GM23338 (cell line): Measurements from ENCODE around the gene TRPC4AP. TPM values are rescaled to one million over a fixed set of nuclear protein-coding genes. Genes with fewer than 3 reads are reported as not detected.

Experiments used
- ATAC-seq: fragments of 200-7000 bp; cut with Tn5 transposase; 3 replicates; pipeline ENCODE4 v1.9.1; 2020
- DNase-seq: peaks from one replicate; pipeline ENCODE4 v3.0.0-alpha.2; 2015; ENCODE audit warnings: low spot score
- H2AFZ ChIP-seq: fragments of 200-600 bp; sonication (generic); 2 replicates; pipeline ENCODE4 v1.8.0; 2016; ENCODE audit warnings: antibody characterized with exemption, mild to moderate bottlenecking, moderate library complexity
- H3F3A ChIP-seq: fragments of 200-600 bp; sonication (generic); replicated peaks from 2 replicates; pipeline ENCODE4 v1.8.0; 2017; ENCODE audit warnings: antibody characterized with exemption, mixed run types, low read depth
- H3K27ac ChIP-seq: fragments of 200-600 bp; sonication (generic); 2 replicates; pipeline ENCODE4 v1.6.1; 2016; ENCODE audit warnings: low read depth
- H3K27me3 ChIP-seq: fragments of 200-600 bp; sonication (generic); 2 replicates; pipeline ENCODE4 v1.8.0; 2016; ENCODE audit warnings: mild to moderate bottlenecking, mixed run types, moderate library complexity; ENCODE audit not compliant: insufficient read depth
- H3K36me3 ChIP-seq: fragments of 200-600 bp; sonication (generic); 2 replicates; pipeline ENCODE4 v1.8.0; 2016; ENCODE audit warnings: mild to moderate bottlenecking; ENCODE audit not compliant: insufficient read depth
- H3K4me1 ChIP-seq: fragments of 200-600 bp; sonication (generic); 2 replicates; pipeline ENCODE4 v1.8.0; 2016; ENCODE audit warnings: mild to moderate bottlenecking, moderate library complexity; ENCODE audit not compliant: insufficient read depth
- H3K4me2 ChIP-seq: fragments of 200-600 bp; sonication (generic); 2 replicates; pipeline ENCODE4 v1.7.1; 2017; ENCODE audit warnings: mixed run types
- H3K4me3 ChIP-seq: fragments of 200-600 bp; sonication (generic); 2 replicates; pipeline ENCODE4 v1.6.1; 2016; ENCODE audit warnings: mixed run types
- H3K79me2 ChIP-seq: fragments of 200-600 bp; sonication (generic); replicated peaks from 2 replicates; pipeline ENCODE4 v1.8.0; 2017; ENCODE audit warnings: mild to moderate bottlenecking; ENCODE audit not compliant: insufficient read depth
- H3K9me2 ChIP-seq: fragments of 200-600 bp; sonication (generic); 2 replicates; pipeline ENCODE4 v1.8.0; 2017; ENCODE audit not compliant: insufficient read depth
- H4K20me1 ChIP-seq: fragments of 200-600 bp; sonication (generic); replicated peaks from 2 replicates; pipeline ENCODE4 v1.8.0; 2017; ENCODE audit warnings: mild to moderate bottlenecking; ENCODE audit not compliant: insufficient read depth
- H3K27ac Mint-ChIP-seq: 2 replicates; pipeline ENCODE4 v1.8.0; 2020; ENCODE audit warnings: inconsistent platforms, mild to moderate bottlenecking, moderate library complexity, mixed read lengths
- H3K27me3 Mint-ChIP-seq: 3 replicates; pipeline ENCODE4 v1.8.0; 2022; ENCODE audit warnings: low read depth, mild to moderate bottlenecking, moderate library complexity, mixed read lengths, inconsistent platforms; ENCODE audit not compliant: insufficient read depth, poor library complexity
- H3K36me3 Mint-ChIP-seq: 3 replicates; pipeline ENCODE4 v1.8.0; 2021; ENCODE audit warnings: low read depth, mild to moderate bottlenecking, inconsistent platforms, moderate library complexity, mixed read lengths
- H3K4me1 Mint-ChIP-seq: 3 replicates; pipeline ENCODE4 v1.8.0; 2020; ENCODE audit warnings: mild to moderate bottlenecking, inconsistent platforms, mixed read lengths
- H3K4me3 Mint-ChIP-seq: 3 replicates; pipeline ENCODE4 v1.8.0; 2021; ENCODE audit warnings: moderate library complexity, mild to moderate bottlenecking, inconsistent platforms, mixed read lengths
- H3K9me3 Mint-ChIP-seq: 3 replicates; pipeline ENCODE4 v1.8.0; 2020; ENCODE audit warnings: moderate library complexity, mild to moderate bottlenecking, inconsistent platforms, mixed read lengths
- EZH2phosphoT487 ChIP-seq: fragments of 200-600 bp; sonication (generic); IDR thresholded peaks from one replicate; pipeline ENCODE4 v1.8.1; 2018; ENCODE audit warnings: antibody characterized with exemption; ENCODE audit not compliant: unreplicated experiment
- JUNB ChIP-seq: IDR thresholded peaks from one replicate; pipeline ENCODE4 v1.6.1; 2016; ENCODE audit warnings: antibody characterized with exemption; ENCODE audit not compliant: unreplicated experiment
- POLR2AphosphoS5 ChIP-seq: IDR thresholded peaks from 2 replicates; pipeline ENCODE4 v1.6.1; 2016; ENCODE audit warnings: antibody characterized with exemption, low read depth
- polyA plus RNA-seq: library from polyadenylated mRNA; unstranded; fragments of >200 nt; fragmentation: Nextera tagmentation; extraction: Ambion mirVana; gene quantifications from 2 replicates; pipeline ENCODE4 v1.2.1, GENCODE V29; 2016
- total RNA-seq: library from RNA; depleted of rRNA; stranded (reverse); fragments of >200 nt; shearing (Covaris generic); gene quantifications from 2 replicates; pipeline ENCODE4 v1.2.3, GENCODE V29; 2014
- TF ChIP-seq, protein P1 (sequence below): fragments of 250-450 bp; sonication (Bioruptor Pico); IDR thresholded peaks from 2 replicates; pipeline ENCODE4 v1.5.0; 2020; ENCODE audit warnings: mild to moderate bottlenecking, moderate library complexity

TRPC4AP gene
- total and polyA plus RNA-seq, 2 experiments from 2014 or later: 48.8 to 89.5 TPM

DNA sequence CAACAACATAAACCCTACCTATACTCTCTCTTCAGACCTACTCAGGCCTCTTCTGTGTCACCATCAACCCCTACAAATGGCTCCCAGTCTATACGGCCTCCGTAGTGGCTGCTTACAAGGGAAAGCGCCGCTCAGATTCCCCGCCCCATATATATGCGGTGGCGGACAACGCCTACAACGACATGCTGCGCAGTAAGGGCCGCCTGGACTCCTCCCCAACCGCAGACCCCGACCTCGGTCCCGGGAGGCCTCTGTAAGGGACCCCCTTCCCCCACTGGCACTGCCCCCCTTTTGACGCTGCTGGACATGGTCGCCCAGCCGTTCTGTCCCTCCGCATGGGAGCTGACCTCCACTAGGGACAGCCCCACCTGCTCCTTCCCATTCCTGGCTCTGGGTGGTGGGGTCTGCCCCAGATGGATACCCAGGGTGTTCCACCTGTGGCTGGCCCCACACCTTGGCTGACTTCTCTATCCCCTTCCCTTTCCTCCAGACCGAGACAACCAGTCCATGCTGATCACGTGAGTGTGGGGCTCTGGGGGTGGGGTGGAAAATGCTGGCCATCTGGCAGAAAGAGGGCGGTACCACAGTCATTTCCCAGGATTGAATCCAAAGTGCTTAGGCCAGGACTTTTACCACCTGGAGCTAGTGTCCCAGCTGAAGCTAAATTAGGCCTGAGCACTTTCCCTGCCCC, 111.9 kb downstream of the TRPC4AP start (continued):
- TF ChIP-seq, protein P1, sequence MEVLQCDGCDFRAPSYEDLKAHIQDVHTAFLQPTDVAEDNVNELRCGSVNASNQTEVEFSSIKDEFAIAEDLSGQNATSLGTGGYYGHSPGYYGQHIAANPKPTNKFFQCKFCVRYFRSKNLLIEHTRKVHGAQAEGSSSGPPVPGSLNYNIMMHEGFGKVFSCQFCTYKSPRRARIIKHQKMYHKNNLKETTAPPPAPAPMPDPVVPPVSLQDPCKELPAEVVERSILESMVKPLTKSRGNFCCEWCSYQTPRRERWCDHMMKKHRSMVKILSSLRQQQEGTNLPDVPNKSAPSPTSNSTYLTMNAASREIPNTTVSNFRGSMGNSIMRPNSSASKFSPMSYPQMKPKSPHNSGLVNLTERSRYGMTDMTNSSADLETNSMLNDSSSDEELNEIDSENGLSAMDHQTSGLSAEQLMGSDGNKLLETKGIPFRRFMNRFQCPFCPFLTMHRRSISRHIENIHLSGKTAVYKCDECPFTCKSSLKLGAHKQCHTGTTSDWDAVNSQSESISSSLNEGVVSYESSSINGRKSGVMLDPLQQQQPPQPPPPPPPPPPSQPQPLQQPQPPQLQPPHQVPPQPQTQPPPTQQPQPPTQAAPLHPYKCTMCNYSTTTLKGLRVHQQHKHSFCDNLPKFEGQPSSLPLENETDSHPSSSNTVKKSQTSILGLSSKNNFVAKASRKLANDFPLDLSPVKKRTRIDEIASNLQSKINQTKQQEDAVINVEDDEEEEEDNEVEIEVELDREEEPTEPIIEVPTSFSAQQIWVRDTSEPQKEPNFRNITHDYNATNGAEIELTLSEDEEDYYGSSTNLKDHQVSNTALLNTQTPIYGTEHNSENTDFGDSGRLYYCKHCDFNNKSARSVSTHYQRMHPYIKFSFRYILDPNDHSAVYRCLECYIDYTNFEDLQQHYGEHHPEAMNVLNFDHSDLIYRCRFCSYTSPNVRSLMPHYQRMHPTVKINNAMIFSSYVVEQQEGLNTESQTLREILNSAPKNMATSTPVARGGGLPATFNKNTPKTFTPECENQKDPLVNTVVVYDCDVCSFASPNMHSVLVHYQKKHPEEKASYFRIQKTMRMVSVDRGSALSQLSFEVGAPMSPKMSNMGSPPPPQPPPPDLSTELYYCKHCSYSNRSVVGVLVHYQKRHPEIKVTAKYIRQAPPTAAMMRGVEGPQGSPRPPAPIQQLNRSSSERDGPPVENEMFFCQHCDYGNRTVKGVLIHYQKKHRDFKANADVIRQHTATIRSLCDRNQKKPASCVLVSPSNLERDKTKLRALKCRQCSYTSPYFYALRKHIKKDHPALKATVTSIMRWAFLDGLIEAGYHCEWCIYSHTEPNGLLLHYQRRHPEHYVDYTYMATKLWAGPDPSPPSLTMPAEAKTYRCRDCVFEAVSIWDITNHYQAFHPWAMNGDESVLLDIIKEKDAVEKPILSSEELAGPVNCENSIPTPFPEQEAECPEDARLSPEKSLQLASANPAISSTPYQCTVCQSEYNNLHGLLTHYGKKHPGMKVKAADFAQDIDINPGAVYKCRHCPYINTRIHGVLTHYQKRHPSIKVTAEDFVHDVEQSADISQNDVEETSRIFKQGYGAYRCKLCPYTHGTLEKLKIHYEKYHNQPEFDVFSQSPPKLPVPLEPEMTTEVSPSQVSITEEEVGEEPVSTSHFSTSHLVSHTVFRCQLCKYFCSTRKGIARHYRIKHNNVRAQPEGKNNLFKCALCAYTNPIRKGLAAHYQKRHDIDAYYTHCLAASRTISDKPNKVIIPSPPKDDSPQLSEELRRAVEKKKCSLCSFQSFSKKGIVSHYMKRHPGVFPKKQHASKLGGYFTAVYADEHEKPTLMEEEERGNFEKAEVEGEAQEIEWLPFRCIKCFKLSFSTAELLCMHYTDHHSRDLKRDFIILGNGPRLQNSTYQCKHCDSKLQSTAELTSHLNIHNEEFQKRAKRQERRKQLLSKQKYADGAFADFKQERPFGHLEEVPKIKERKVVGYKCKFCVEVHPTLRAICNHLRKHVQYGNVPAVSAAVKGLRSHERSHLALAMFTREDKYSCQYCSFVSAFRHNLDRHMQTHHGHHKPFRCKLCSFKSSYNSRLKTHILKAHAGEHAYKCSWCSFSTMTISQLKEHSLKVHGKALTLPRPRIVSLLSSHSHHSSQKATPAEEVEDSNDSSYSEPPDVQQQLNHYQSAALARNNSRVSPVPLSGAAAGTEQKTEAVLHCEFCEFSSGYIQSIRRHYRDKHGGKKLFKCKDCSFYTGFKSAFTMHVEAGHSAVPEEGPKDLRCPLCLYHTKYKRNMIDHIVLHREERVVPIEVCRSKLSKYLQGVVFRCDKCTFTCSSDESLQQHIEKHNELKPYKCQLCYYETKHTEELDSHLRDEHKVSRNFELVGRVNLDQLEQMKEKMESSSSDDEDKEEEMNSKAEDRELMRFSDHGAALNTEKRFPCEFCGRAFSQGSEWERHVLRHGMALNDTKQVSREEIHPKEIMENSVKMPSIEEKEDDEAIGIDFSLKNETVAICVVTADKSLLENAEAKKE (CRISPR knock-in tag): no peak
- TF ChIP-seq JUNB: no peak
- no peak for TF ChIP-seq EZH2phosphoT487

DNA sequence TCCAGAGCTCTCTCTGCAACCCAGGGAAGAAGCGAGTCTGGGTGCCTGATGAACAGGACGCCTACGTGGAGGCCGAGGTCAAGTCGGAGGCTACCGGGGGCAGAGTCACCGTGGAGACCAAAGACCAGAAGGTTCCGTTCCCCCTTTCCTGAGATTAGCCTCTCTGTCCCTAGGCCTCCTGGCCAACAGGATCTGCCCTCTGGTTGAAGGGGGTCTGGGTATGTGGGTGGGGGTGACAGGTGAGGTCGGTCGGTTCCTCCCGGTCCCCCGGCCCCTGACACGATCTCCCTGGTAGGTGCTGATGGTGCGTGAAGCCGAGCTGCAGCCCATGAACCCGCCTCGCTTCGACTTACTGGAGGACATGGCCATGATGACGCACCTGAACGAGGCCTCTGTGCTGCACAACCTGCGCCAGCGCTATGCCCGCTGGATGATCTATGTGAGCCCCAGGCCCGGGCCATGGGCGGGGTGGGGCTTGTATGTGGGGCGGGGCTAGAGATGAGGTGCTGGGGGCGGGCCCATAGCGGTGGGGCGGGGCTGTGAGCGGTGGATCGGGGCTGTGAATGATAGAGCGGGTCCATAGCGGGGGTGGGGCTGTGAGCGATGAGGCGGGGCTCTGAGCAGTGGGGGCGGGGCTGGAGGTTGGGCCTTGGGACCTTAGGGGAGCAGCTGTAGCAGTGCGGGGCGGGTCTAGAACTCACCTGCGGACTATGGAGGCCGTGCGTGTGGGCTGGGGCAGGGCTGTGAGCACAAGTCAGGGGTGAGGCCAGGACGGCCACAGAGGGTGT, 113.0 kb downstream of the TRPC4AP start:
- H3K27ac Mint-ChIP-seq: 0 out of 2 replicates have a peak overlapping the region, but pooled peaks have one; percentile 20
- 0 out of 2 replicates have a peak, but pooled peaks cover 5% of the 10 kb centered on the region for H3F3A ChIP-seq
- no peaks in the 10 kb centered on the region for H3K9me3 Mint-ChIP-seq
- H2AFZ ChIP-seq: peak overlapping the region; percentile 89
- H3K36me3 ChIP-seq: no peaks in the 10 kb centered on the region
- no peaks in the 10 kb centered on the region for H3K79me2 ChIP-seq
- peak; percentile 74 for ATAC-seq
- peak; percentile 97 for DNase-seq
- no peak overlapping the region for H3K4me2 ChIP-seq
- H3K4me1 Mint-ChIP-seq: peaks cover 40% of the 10 kb centered on the region
- no peaks in the 10 kb centered on the region for H4K20me1 ChIP-seq
- peaks cover 26% of the 10 kb centered on the region for H3K27me3 Mint-ChIP-seq
- TF ChIP-seq, protein P1 (CRISPR knock-in tag): no peak
- 0 out of 2 replicates have a peak, but pooled peaks have one; percentile 7 for TF ChIP-seq POLR2AphosphoS5
- H3K4me1 ChIP-seq: peaks cover 27% of the 10 kb centered on the region
- no peak overlapping the region for H3K4me3 Mint-ChIP-seq
- H3K27ac ChIP-seq: no peak overlapping the region
- peaks cover 13% of the 10 kb centered on the region; the same call in 1 of the 2 replicates for H3K27me3 ChIP-seq
- H3K9me2 ChIP-seq: 0 out of 2 replicates have a peak, but pooled peaks cover 4% of the 10 kb centered on the region
- H3K4me3 ChIP-seq: no peak overlapping the region
- H3K36me3 Mint-ChIP-seq: no peaks in the 10 kb centered on the region
